BE2C (cell line): ENCODE measurements around the gene PAF1.

ENCODE experiments used
- DNase-seq: peaks from one replicate; pipeline ENCODE4 v3.0.0-alpha.2; 2020
- H3K27me3 ChIP-seq: fragments of 250-450 bp; sonication (Bioruptor Pico); 2 replicates; pipeline ENCODE4 v1.5.1; 2020; ENCODE audit warnings: mild to moderate bottlenecking
- H3K36me3 ChIP-seq: fragments of 250-450 bp; sonication (Bioruptor Pico); 2 replicates; pipeline ENCODE4 v1.5.1; 2020; ENCODE audit warnings: mild to moderate bottlenecking
- H3K4me1 ChIP-seq: fragments of 250-450 bp; sonication (Bioruptor Pico); 2 replicates; pipeline ENCODE4 v1.5.1; 2020
- H3K4me3 ChIP-seq: 2 replicates; pipeline ENCODE4 v1.5.1; 2011; ENCODE audit warnings: low read depth, low read length
- H3K9me3 ChIP-seq: fragments of 250-450 bp; sonication (Bioruptor Pico); 2 replicates; pipeline ENCODE4 v1.5.1; 2020
- CTCF ChIP-seq: IDR thresholded peaks from 2 replicates; pipeline ENCODE4 v1.5.1; 2012; ENCODE audit warnings: mild to moderate bottlenecking, low read depth, low read length

The PAF1 gene

GRCh38 chr19:39336483-39336882 lies 54.4 kb downstream of the PAF1 start:
- Histone ChIP-seq H3K4me3 (no peak overlapping the region), H3K4me1 (no peaks in the 10 kb centered on the region), H3K9me3 (no peaks in the 10 kb centered on the region), H3K27me3 (no peaks in the 10 kb centered on the region), H3K36me3 (no peaks in the 10 kb centered on the region)
- no peak for TF ChIP-seq CTCF
- no peak for DNase-seq
